Measurements from ENCODE around the gene DAP.

- TF ChIP-seq CTCF (IDR thresholded peaks at IDR 0.05), result no peak
- no peak for TF ChIP-seq POLR2A (IDR thresholded peaks at IDR 0.05)
Measured at GRCh38 chr5:10710513-10711128, 50.4 kb downstream of the DAP start.

Measured in thyroid gland (tissue), 4 donors.